Brain pericyte (primary cell): ENCODE measurements around the gene TBCA.
"Not testable (repeated sequence)": the region's sequence is repeated elsewhere in the genome, so short reads cannot be mapped to it uniquely, and the experiment has no call there.

Experiments
- DNase-seq: peaks from one replicate; pipeline ENCODE4 v3.0.0-alpha.2; 2012; ENCODE audit warnings: low read depth, low spot score

The TBCA gene

GRCh38 chr5:77773734-77774280 is 2.3 kb downstream of the TBCA start:
- DNase-seq, result no peak

DNA sequence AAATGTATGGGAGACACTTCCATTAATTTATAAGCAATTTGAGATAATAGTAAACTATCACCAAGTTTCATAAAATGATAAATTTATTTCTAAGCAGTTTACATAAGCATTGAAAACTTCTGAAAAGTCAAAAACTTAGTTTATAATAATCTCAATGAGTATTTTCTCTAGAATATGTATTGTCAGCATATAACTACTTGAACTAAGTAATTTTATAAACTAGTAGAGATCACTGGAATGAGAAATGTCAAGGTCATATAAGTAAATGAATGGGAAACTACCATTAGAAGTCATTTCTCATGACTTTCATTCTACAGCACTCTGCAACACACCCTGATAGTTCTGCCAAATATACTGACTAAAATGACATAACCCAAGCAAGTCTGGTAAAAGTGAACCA is 3.4 kb downstream of the TBCA start:
- no peak for DNase-seq

- no peak for DNase-seq
These were observed 4.7 kb downstream of the TBCA start for GRCh38 chr5:77771452-77771851.

DNA sequence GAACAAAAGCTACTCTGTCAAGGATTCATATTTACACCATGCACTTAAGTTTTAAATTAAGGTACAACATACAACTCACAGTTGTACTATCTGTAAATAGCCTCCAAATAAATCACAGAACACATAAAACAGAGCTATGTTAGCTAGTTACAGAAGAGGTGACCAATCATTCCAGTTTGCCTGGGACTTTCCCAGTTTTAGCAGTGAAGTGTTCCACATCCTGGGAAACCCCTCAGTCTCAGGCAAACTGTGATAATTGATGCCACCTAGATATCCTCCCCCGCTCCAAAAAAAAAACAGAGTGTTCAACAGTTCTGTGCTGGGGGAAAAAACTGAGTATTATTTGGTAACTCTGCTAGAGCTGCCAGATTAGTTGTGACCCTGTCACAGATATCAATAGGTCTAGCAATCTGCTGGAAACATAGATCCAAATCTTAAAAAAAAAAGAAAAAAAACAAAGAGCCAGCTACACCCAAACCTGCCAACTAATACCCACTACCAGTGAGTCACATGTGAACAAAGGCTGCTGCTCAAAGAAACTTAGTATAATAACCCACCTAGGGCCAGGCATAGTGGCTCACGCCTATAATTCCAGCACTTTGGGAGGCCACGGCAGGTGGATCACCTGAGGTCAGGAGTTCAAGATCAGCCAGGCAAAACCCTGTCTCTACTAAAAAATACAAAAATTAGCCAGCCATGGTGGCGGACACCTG is 5.7 kb downstream of the TBCA start:
- no peak for DNase-seq

- DNase-seq, result no peak
These were observed 7.2 kb downstream of the TBCA start for GRCh38 chr5:77768978-77769377.

DNA sequence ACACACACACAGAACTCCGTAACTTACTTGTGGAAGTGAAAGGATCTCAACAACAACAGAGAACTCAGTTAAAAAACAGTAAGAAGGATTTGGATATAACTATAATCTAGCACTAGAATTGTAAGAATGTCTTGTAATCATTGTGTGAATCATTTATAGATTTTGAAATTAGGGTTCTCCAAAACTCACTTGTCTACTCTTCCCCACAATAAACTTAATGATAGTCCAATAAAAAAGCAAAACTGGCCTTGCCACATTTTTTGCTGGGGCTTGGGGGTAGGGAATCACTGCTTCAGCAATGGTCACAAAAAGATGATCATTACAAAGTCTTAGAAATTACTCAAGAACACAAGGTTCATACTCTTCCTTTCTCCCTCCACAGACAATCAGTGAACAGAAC is 8.8 kb downstream of the TBCA start:
- no peak for DNase-seq

DNA sequence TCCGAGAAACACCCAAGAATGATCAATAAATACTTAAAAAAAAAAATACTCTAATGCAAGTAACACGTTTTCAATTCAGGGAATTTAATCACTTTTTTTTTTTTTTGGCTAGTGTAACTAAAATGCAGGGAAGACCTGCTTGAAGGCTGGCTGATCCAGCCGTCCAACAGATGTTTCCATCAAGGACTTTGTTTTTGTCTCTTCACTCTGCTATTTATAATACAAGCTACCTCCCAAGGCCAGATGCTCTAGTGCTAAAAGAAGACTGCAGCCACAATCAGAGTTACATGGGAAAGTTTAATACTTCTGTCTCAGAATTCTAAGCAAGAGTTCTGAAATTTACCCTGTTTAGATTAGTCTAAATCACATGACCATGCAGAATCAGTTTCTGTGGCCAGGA is 14.5 kb downstream of the TBCA start:
- no peak for DNase-seq

DNA sequence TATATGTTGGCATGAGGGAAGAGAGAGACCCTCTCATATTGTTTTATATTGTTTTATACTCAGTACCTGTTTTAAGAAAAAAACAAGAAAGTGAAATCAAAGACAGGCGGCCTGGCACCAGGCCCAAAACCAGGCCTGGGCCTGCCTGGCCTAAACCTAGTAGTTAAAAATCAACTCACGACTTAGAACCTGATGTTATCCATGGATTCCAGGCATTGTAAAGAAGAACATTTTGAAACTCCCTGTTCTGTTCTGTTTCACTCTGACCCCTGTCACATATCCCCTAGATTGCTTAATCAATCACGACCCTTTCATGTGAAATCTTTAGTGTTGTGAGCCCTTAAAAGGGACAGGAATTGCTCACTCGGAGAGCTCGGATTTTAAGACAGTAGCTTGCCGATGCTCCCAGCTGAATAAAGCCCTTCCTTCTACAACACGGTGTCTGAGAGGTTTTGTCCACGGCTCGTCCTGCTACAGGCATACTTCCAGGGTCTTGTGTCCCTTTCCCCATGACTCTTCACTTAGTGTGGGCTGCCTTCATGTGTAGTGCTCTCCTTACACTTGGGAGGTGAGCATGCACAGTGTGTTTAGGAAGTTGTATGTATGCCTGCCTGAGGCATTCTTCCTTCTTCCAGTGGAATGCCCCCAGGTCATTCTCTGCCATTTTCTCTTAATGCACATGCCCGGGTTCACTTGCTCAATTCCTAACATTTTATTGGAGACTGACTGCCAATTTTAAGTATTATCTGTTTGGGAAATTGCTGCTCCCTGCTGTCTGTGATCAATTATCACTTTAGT is 17.8 kb downstream of the TBCA start:
- DNase-seq, result no peak

GRCh38 chr5:77751328-77752023 is 24.7 kb downstream of the TBCA start:
- no peak for DNase-seq

DNA sequence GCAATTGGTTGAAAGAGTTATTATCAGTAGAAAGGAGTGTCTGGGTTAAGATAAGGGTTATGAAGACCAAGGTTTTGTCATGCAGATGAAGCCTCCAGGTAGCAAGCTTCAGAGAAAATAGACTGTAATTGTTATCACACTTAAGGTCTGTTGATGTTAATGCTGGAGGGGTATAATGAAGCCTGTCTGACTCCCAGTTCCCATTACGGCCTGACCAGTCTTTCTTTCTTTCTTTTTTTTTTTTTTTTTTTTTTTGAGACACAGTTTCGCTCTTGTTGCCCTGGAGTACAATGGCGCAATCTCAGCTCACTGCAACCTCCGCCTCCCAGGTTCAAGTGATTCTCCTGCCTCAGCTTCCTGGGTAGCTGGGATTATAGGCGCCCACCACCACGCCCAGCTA is 25.2 kb downstream of the TBCA start:
- DNase-seq, result not testable (repeated sequence)

DNA sequence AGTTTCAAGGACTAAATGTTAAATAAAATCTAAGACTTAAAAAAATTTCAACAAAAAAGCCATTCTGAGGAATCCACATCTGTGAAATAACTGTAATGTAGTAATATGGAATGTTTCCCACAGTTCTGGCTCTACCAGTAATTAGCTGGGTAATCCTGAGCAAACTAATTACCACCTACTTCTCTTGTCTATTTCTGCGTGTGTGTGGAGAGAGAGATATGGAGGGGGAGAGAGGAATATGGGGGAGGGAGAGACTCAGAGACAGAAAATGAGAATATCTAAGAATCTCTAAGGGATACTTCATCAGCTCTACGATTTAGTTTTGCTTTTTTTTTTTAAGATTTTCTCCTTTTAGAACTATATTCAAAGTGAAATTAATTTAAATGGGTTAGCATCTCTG is 28.0 kb downstream of the TBCA start:
- DNase-seq, result no peak

GRCh38 chr5:77744116-77744515 is 32.0 kb downstream of the TBCA start:
- DNase-seq, result no peak

GRCh38 chr5:77743181-77743580 is 33.0 kb downstream of the TBCA start:
- DNase-seq, result no peak

DNA sequence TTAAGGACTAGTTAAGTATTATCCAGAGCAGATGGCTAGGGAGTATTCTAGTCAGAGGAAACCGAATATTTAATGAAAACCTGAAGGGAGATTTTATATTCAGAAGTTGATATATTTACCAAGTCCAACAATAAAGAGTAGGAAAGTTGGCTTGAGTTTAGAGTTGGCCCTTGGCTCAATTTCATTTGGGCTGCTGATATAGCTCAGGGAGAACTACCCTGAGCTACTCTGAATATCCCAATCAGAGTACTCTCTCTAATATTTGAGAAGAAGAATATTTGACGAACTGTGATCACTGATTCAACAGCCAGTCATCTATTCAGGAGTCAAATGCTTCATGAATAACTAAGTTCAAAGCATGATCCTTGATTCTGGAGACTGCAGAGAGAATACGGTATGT is 34.5 kb downstream of the TBCA start:
- DNase-seq, result no peak

DNA sequence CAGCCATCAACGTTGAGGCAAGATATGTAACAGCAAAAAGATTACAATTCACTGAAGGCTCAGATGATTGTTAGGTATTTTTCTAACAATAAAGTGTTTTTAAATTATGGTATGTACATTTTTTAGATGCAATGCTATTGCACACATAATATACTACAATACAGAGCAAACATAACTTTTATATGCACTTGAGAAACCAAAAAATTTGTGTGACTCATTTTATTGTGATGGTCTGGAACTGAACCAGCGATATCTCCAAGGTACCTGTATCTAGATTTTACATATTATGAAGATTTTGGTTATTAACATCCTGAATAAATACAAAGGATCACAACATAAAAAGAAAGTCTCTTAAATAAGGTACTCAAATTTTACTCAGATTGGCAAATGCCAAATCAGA is 41.3 kb downstream of the TBCA start:
- no peak for DNase-seq

DNA sequence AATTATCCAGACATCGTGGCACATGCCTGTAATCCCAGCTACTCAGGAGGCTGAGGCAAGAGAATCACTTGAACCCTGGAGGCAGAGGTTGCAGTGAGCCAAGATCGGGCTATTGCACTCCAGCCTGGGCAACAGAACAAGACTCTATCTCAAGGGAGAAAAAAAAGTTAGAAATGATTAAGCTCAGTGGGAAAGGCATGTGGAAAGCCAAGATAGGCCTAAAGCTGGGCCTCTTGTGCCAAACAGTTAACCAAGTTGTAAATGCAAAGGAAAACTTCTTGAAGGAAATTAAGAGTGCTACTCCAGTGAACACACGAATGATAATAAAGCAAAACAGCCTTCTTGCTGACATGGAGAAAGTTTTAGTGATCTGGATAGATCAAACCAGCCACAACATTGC is 43.0 kb downstream of the TBCA start:
- no peak for DNase-seq

- no peak for DNase-seq
These were observed 48.9 kb downstream of the TBCA start for GRCh38 chr5:77727190-77727589.

- DNase-seq, result no peak
These were observed 50.5 kb downstream of the TBCA start for GRCh38 chr5:77725616-77726015.

- DNase-seq, result no peak
These were observed 51.2 kb downstream of the TBCA start for GRCh38 chr5:77724934-77725333.

GRCh38 chr5:77719666-77720363 is 56.3 kb downstream of the TBCA start:
- DNase-seq, result no peak

- DNase-seq, result no peak
These were observed 57.1 kb downstream of the TBCA start for GRCh38 chr5:77718934-77719610.
